Keratinocyte (primary cell): Measurements from ENCODE around the gene CHMP3. TPM values are rescaled to one million over a fixed set of nuclear protein-coding genes. Genes with fewer than 3 reads are reported as not detected.

Experiments used
- DNase-seq: peaks from one replicate; pipeline ENCODE4 v3.0.0-alpha.2; 2011; ENCODE audit warnings: low read depth, missing footprints, low spot score
- FAIRE-seq: peaks from 2 replicates; lab custom pipeline; 2011; peaks lifted over from hg19 to GRCh38; lab: Jason Lieb, UNC
- H2AFZ ChIP-seq: 2 replicates; pipeline ENCODE4 v1.6.0; 2012; ENCODE audit warnings: low read length, control low read depth, inconsistent platforms; ENCODE audit not compliant: control insufficient read depth
- H3K27ac ChIP-seq: 2 replicates; pipeline ENCODE4 v1.5.1; 2011; ENCODE audit warnings: low read length; ENCODE audit not compliant: control insufficient read depth, insufficient read depth
- H3K27me3 ChIP-seq: 3 replicates; pipeline ENCODE4 v1.6.0; 2011; ENCODE audit warnings: low read length; ENCODE audit not compliant: control insufficient read depth, insufficient read depth; ENCODE audit errors: extremely low read depth
- H3K36me3 ChIP-seq, 2 experiments: 2 replicates in 1 of 2; 3 replicates in 1 of 2; pipeline ENCODE4 v1.5.1; 2011; ENCODE audit warnings: low read length in 2 of 2, mild to moderate bottlenecking in 1 of 2; ENCODE audit not compliant: control insufficient read depth in 2 of 2, insufficient read depth in 2 of 2; ENCODE audit errors: extremely low read depth in 1 of 2
- H3K4me1 ChIP-seq: 3 replicates; pipeline ENCODE4 v1.5.1; 2011; ENCODE audit warnings: low read length; ENCODE audit not compliant: control insufficient read depth, insufficient read depth; ENCODE audit errors: extremely low read depth
- H3K4me2 ChIP-seq: 3 replicates; pipeline ENCODE4 v1.6.0; 2011; ENCODE audit warnings: low read depth, low read length; ENCODE audit not compliant: control insufficient read depth, insufficient read depth; ENCODE audit errors: extremely low read depth
- H3K4me3 ChIP-seq, 3 experiments: fragments of 200-600 bp in 1 of 3; sonication (generic) in 1 of 3; 2 replicates in 2 of 3; 3 replicates in 1 of 3; pipeline ENCODE4 v1.5.1; 2011 to 2016; ENCODE audit warnings: low read length in 3 of 3, mild to moderate bottlenecking in 3 of 3, control low read depth in 2 of 3, inconsistent platforms in 1 of 3, low read depth in 1 of 3, mixed read lengths in 1 of 3, mixed run types in 1 of 3, moderate library complexity in 1 of 3; ENCODE audit not compliant: control insufficient read depth in 2 of 3, insufficient read depth in 2 of 3; ENCODE audit errors: extremely low read depth in 1 of 3
- H3K79me2 ChIP-seq: 2 replicates; pipeline ENCODE4 v1.6.0; 2012; ENCODE audit warnings: low read length; ENCODE audit not compliant: control insufficient read depth, insufficient read depth
- H3K9ac ChIP-seq: 3 replicates; pipeline ENCODE4 v1.6.0; 2011; ENCODE audit warnings: low read length; ENCODE audit not compliant: control insufficient read depth, insufficient read depth; ENCODE audit errors: extremely low read depth
- H3K9me1 ChIP-seq: 3 replicates; pipeline ENCODE4 v1.6.0; 2011; ENCODE audit warnings: low read length; ENCODE audit not compliant: control insufficient read depth, insufficient read depth; ENCODE audit errors: extremely low read depth
- H3K9me3 ChIP-seq: 2 replicates; pipeline ENCODE4 v1.5.1; 2012; ENCODE audit warnings: low read depth, low read length; ENCODE audit not compliant: control insufficient read depth
- H4K20me1 ChIP-seq: 3 replicates; pipeline ENCODE4 v1.6.0; 2011; ENCODE audit warnings: low read length; ENCODE audit not compliant: control insufficient read depth, insufficient read depth; ENCODE audit errors: extremely low read depth
- CTCF ChIP-seq, 3 experiments: IDR thresholded peaks in 1 of 3; conservative IDR thresholded peaks in 1 of 3; optimal IDR thresholded peaks in 1 of 3; 2 replicates in 2 of 3; 3 replicates in 1 of 3; pipeline versions ENCODE3 to v1.5.1; 2011; ENCODE audit warnings: low read length in 3 of 3, mild to moderate bottlenecking in 3 of 3, moderate library complexity in 2 of 3, control low read depth in 1 of 3, inconsistent platforms in 1 of 3; ENCODE audit not compliant: insufficient read depth in 2 of 3; ENCODE audit errors: extremely low read depth in 1 of 3
- EZH2 ChIP-seq: IDR thresholded peaks from one replicate; pipeline ENCODE4 v1.6.1; 2012; ENCODE audit warnings: inconsistent platforms, mild to moderate bottlenecking, low read length, moderate library complexity
- dilution Hi-C: fragments of 300-500 bp; cut with MboI; formaldehyde crosslinking; loops from one replicate; pipeline ENCODE4 v1.7.0; 2020; ENCODE audit warnings: low sequenced_read_pairs; ENCODE audit not compliant: extremely low pct_ligation_motif_present
- polyA plus RNA-seq, 5 experiments: library from polyadenylated mRNA; depleted of rRNA in 3 of 5; stranded (reverse) in 3 of 5; stranded (forward) in 1 of 5; unstranded in 1 of 5; fragments of >200 nt; gene quantifications; 1 replicate in 1 of 5; 2 replicates in 3 of 5; 3 replicates in 1 of 5; pipeline versions ENCODE4 v1.2.1 to v1.2.3, GENCODE V29; 2011 to 2012; ENCODE audit warnings: missing spikeins in 2 of 5, low read depth in 1 of 5, low replicate concordance in 1 of 5

The CHMP3 gene
- polyA plus RNA-seq, 1 donor (not counting 4 experiments of a cell fraction or from before 2014, with no cell fraction given), result 162 TPM

GRCh38 chr2:86492048-86492453 lies 71.2 kb downstream of the CHMP3 start:
- Histone ChIP-seq H3K4me2 (no peak overlapping the region), H3K4me3 (no peak overlapping the region), H2AFZ (no peak overlapping the region), H3K9me1 (no peaks in the 10 kb centered on the region), H3K4me1 (no peaks in the 10 kb centered on the region), H3K36me3 (peaks cover 10 to 27% of the 10 kb centered on the region in 2 experiments), H3K79me2 (no peaks in the 10 kb centered on the region), H3K9ac (no peak overlapping the region), H3K9me3 (no peaks in the 10 kb centered on the region), H3K27me3 (no peaks in the 10 kb centered on the region), H4K20me1 (no peaks in the 10 kb centered on the region), H3K27ac (no peak overlapping the region)
- TF ChIP-seq CTCF (optimal IDR thresholded peaks at IDR 0.05 in 1 of 3, IDR thresholded peaks at IDR 0.05 in 1 of 3, conservative IDR thresholded peaks at IDR 0.05 in 1 of 3; ENCODE audit: extremely low read depth in 1 of 3, insufficient read depth in 2 of 3, low read length in 3 of 3), result no peak
- TF ChIP-seq EZH2, result no peak
- FAIRE-seq, result no peak
- dilution Hi-C loops, result no loop called here
- DNase-seq, result no peak

- Histone ChIP-seq H3K4me2 (no peak overlapping the region), H3K79me2 (no peaks in the 10 kb centered on the region), H3K36me3 (peaks cover 16 to 31% of the 10 kb centered on the region in 2 experiments), H3K9ac (no peak overlapping the region), H3K27me3 (no peaks in the 10 kb centered on the region), H4K20me1 (no peaks in the 10 kb centered on the region), H2AFZ (no peak overlapping the region), H3K27ac (no peak overlapping the region), H3K4me1 (no peaks in the 10 kb centered on the region), H3K9me1 (no peaks in the 10 kb centered on the region), H3K9me3 (no peaks in the 10 kb centered on the region), H3K4me3 (no peak overlapping the region)
- FAIRE-seq, result no peak
- TF ChIP-seq EZH2 (no peak), CTCF (optimal IDR thresholded peaks at IDR 0.05 in 1 of 3, IDR thresholded peaks at IDR 0.05 in 1 of 3, conservative IDR thresholded peaks at IDR 0.05 in 1 of 3; ENCODE audit: extremely low read depth in 1 of 3, insufficient read depth in 2 of 3, low read length in 3 of 3) (no peak)
- DNase-seq, result no peak
- dilution Hi-C loops, result no loop called here
Measured at GRCh38 chr2:86491088-86491487, 72.2 kb downstream of the CHMP3 start.
